T-cell (primary cell): ENCODE data around the gene CELF5. TPM values are rescaled to one million over a fixed set of nuclear protein-coding genes. Genes with fewer than 3 reads are reported as not detected.
"Not testable (repeated sequence)": the region's sequence is repeated elsewhere in the genome, so short reads cannot be mapped to it uniquely, and the experiment has no call there.

ENCODE experiments used
- ATAC-seq, 4 experiments: fragments of 200-7000 bp in 3 of 4; fragments of 150-1000 bp in 1 of 4; cut with Tn5 transposase; replicated peaks in 1 of 4; 1 replicate in 3 of 4; 2 replicates in 1 of 4; pipeline ENCODE4 v1.10.0; 2021; ENCODE audit warnings: moderate library complexity in 3 of 4, mild to moderate bottlenecking in 2 of 4, moderate number of reproducible peaks in 1 of 4
- CTCF ChIA-PET, 2 donors: fragments of 300-600 bp; sonication (Branson Sonifier 250); formaldehyde crosslinking; loops; one replicate each; lab custom pipeline; 2022; ENCODE audit warnings: antibody characterized with exemption in 2 of 2; lab: Charles Lee
- POLR2A ChIA-PET, 2 donors: fragments of 300-600 bp; sonication (Branson Sonifier 250); formaldehyde crosslinking; loops; one replicate each; lab custom pipeline; 2022; ENCODE audit warnings: antibody characterized with exemption in 2 of 2; lab: Charles Lee
- DNase-seq, 35 experiments: peaks; one replicate each; pipeline versions ENCODE4 v3.0.0 to v3.0.0-alpha.2; 2013 to 2023
- H3K27ac ChIP-seq: one replicate; pipeline ENCODE4 v1.5.1; 2013; ENCODE audit warnings: low read length
- H3K27me3 ChIP-seq, 2 experiments: replicated peaks in 1 of 2; 1 replicate in 1 of 2; 2 replicates in 1 of 2; pipeline versions ENCODE4 v1.6.1 to v1.7.0; 2013; ENCODE audit warnings: low read length in 1 of 2, mixed read lengths in 1 of 2; ENCODE audit not compliant: control insufficient read depth in 2 of 2, insufficient read depth in 2 of 2; ENCODE audit errors: extremely low read depth in 1 of 2
- H3K36me3 ChIP-seq, 2 donors: 1 replicate in 1 of 2; 2 replicates in 1 of 2; pipeline versions ENCODE4 v1.6.1 to v1.7.0; 2013; ENCODE audit warnings: low read length in 1 of 2; ENCODE audit not compliant: control insufficient read depth in 2 of 2, insufficient read depth in 1 of 2; ENCODE audit errors: extremely low read depth in 1 of 2
- H3K4me1 ChIP-seq, 2 experiments: 1 replicate in 1 of 2; 2 replicates in 1 of 2; pipeline versions ENCODE4 v1.6.1 to v1.7.0; 2013; ENCODE audit warnings: low read length in 2 of 2, mixed read lengths in 1 of 2; ENCODE audit not compliant: insufficient read depth in 2 of 2, control insufficient read depth in 1 of 2; ENCODE audit errors: extremely low read depth in 1 of 2
- H3K4me3 ChIP-seq, 2 donors: 1 replicate in 1 of 2; 2 replicates in 1 of 2; pipeline versions ENCODE4 v1.5.1 to v1.7.0; 2013; ENCODE audit warnings: mild to moderate bottlenecking in 2 of 2, low read length in 1 of 2, moderate library complexity in 1 of 2; ENCODE audit not compliant: control insufficient read depth in 1 of 2; ENCODE audit errors: extremely low read depth in 1 of 2
- H3K9me3 ChIP-seq: 2 replicates; pipeline ENCODE4 v1.7.0; 2013
- H3K27ac Mint-ChIP-seq, 2 donors: one replicate each; pipeline ENCODE4 v1.8.0; 2020 to 2021; ENCODE audit warnings: mild to moderate bottlenecking in 2 of 2, mixed read lengths in 2 of 2
- H3K27me3 Mint-ChIP-seq, 2 donors: one replicate each; pipeline ENCODE4 v1.8.0; 2021 to 2022; ENCODE audit warnings: mixed read lengths in 2 of 2
- H3K36me3 Mint-ChIP-seq: one replicate; pipeline ENCODE4 v1.8.0; 2021; ENCODE audit warnings: mixed read lengths
- H3K4me1 Mint-ChIP-seq, 3 donors: one replicate each; pipeline ENCODE4 v1.8.0; 2020 to 2022; ENCODE audit warnings: mixed read lengths in 3 of 3, mild to moderate bottlenecking in 1 of 3
- H3K4me3 Mint-ChIP-seq, 3 donors: one replicate each; pipeline ENCODE4 v1.8.0; 2020 to 2022; ENCODE audit warnings: mild to moderate bottlenecking in 3 of 3, mixed read lengths in 3 of 3, moderate library complexity in 3 of 3
- H3K9me3 Mint-ChIP-seq, 3 donors: one replicate each; pipeline ENCODE4 v1.8.0; 2020 to 2022; ENCODE audit warnings: mixed read lengths in 3 of 3
- WGBS: methylation state at CpG from one replicate; pipeline ENCODE4 v1.1.5; 2013; ENCODE audit warnings: missing lambda C conversion rate; ENCODE audit not compliant: insufficient coverage; 5-methylcytosine and 5-hydroxymethylcytosine counted together
- total RNA-seq, 35 experiments: library from RNA in 6 of 35; stranded (reverse) in 6 of 35; fragments of 120-200 nt in 1 of 35; gene quantifications; one replicate each; pipeline versions ENCODE4 v1.2.1 to v1.2.4 and lab custom pipeline; 2013 to 2026

Gene CELF5
- total RNA-seq, 5 donors from 2014 or later (not counting 1 experiment from before 2014, with no cell fraction given): 0.23 to 1.9 (median 0.39) TPM; not detected in 1

- WGBS: 13% methylated on average over 22 of the region's 40 CpGs
- ChIA-PET CTCF (no interaction called here), POLR2A (no interaction called here)
- H3K9me3 Mint-ChIP-seq: no peaks in the 10 kb centered on the region
- H3K27ac Mint-ChIP-seq: no peak overlapping the region
- peaks cover 8 to 26% of the 10 kb centered on the region in 2 donors for H3K27me3 Mint-ChIP-seq
- H3K27me3 ChIP-seq: peaks cover 0 to 54% of the 10 kb centered on the region in 2 experiments
- H3K36me3 Mint-ChIP-seq: no peaks in the 10 kb centered on the region
- no peak overlapping the region for H3K27ac ChIP-seq
- no peaks in the 10 kb centered on the region for H3K36me3 ChIP-seq
- H3K4me3 ChIP-seq: no peak overlapping the region
- peaks cover 2 to 23% of the 10 kb centered on the region in 2 experiments for H3K4me1 ChIP-seq
- H3K4me3 Mint-ChIP-seq: peak overlapping the region in 1 of 3 donors; percentile 60
- ATAC-seq (peak in 3 of 4 experiments; percentile 29 to 44 (median 36)), DNase-seq (peak in 32 of 35 experiments; percentile 10 to 74 (median 57))
- H3K9me3 ChIP-seq: no peaks in the 10 kb centered on the region
- H3K4me1 Mint-ChIP-seq: peaks cover 0 to 16% (median 13%) of the 10 kb centered on the region in 3 donors
These were observed 61.3 kb downstream of the CELF5 start for GRCh38 chr19:3285647-3286176.

GRCh38 chr19:3287814-3288213 lies 63.4 kb downstream of the CELF5 start:
- H3K36me3 ChIP-seq: no peaks in the 10 kb centered on the region
- no peaks in the 10 kb centered on the region for H3K9me3 Mint-ChIP-seq
- peaks cover 9 to 25% of the 10 kb centered on the region in 2 donors for H3K27me3 Mint-ChIP-seq
- no peak overlapping the region for H3K4me3 ChIP-seq
- no peak for DNase-seq
- CTCF ChIA-PET: no interaction called here
- no peaks in the 10 kb centered on the region for H3K9me3 ChIP-seq
- no peaks in the 10 kb centered on the region for H3K36me3 Mint-ChIP-seq
- no peak for ATAC-seq
- 59% methylated on average over 8 of the region's 11 CpGs for WGBS
- peaks cover 0 to 50% of the 10 kb centered on the region in 2 experiments for H3K27me3 ChIP-seq
- H3K4me1 Mint-ChIP-seq: peaks cover 0 to 16% (median 13%) of the 10 kb centered on the region in 3 donors
- peaks cover 2 to 23% of the 10 kb centered on the region in 2 experiments for H3K4me1 ChIP-seq
- POLR2A ChIA-PET: no interaction called here
- no peak overlapping the region for H3K4me3 Mint-ChIP-seq
- no peak overlapping the region for H3K27ac ChIP-seq
- H3K27ac Mint-ChIP-seq: no peak overlapping the region

DNA sequence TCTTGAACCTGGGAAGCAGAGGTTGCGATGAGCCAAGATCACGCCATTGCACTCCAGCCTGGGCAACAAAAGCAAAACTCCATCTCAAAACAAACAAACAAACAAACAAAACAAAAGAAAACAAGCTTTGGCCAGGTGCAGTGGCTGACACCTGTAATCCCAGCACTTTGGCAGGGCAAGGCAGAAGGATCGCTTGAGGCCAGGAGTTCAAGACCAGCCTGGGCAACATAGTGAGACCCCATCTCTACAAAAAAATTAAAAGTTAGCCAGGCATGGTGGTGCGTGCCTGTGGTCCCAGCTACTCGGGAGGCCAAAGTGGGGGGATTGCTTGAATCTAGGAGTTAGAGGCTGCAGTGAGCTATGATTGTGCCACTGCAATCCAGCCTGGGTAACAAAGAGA lies 64.0 kb downstream of the CELF5 start:
- H3K9me3 ChIP-seq, DNase-seq, H3K27ac ChIP-seq, ATAC-seq, H3K9me3 Mint-ChIP-seq, POLR2A ChIA-PET, H3K4me3 ChIP-seq, H3K36me3 Mint-ChIP-seq, H3K4me3 Mint-ChIP-seq, H3K27ac Mint-ChIP-seq, CTCF ChIA-PET, H3K36me3 ChIP-seq: not testable (repeated sequence)
- Mint-ChIP-seq H3K27me3 (peaks cover 9 to 26% of the 10 kb centered on the region in 2 donors), H3K4me1 (peaks cover 0 to 16% (median 13%) of the 10 kb centered on the region in 3 donors)
- WGBS: 83% methylated on average over 1 of the region's 5 CpGs
- H3K27me3 ChIP-seq: peaks cover 0 to 51% of the 10 kb centered on the region in 2 experiments
- peaks cover 2 to 23% of the 10 kb centered on the region in 2 experiments for H3K4me1 ChIP-seq

- H3K36me3 ChIP-seq: no peaks in the 10 kb centered on the region
- Mint-ChIP-seq H3K36me3 (no peaks in the 10 kb centered on the region), H3K4me3 (no peak overlapping the region), H3K4me1 (peaks cover 0 to 5% (median 2%) of the 10 kb centered on the region in 3 donors), H3K27me3 (peaks cover 9 to 27% of the 10 kb centered on the region in 2 donors), H3K27ac (no peak overlapping the region), H3K9me3 (no peaks in the 10 kb centered on the region)
- ATAC-seq: no peak
- WGBS: 56% methylated on average over 14 of the region's 23 CpGs
- H3K4me1 ChIP-seq: peaks cover under 1 to 8% of the 10 kb centered on the region in 2 experiments
- DNase-seq: no peak
- CTCF ChIA-PET: no interaction called here
- H3K27me3 ChIP-seq: peaks cover 0 to 45% of the 10 kb centered on the region in 2 experiments
- H3K27ac ChIP-seq: no peak overlapping the region
- POLR2A ChIA-PET: no interaction called here
- H3K4me3 ChIP-seq: no peak overlapping the region
- H3K9me3 ChIP-seq: no peaks in the 10 kb centered on the region
These were observed 65.6 kb downstream of the CELF5 start for GRCh38 chr19:3289971-3290569.

GRCh38 chr19:3290858-3291257 lies 66.4 kb downstream of the CELF5 start:
- ATAC-seq, H3K36me3 Mint-ChIP-seq, H3K4me1 ChIP-seq, CTCF ChIA-PET, H3K36me3 ChIP-seq, H3K9me3 Mint-ChIP-seq, H3K27ac ChIP-seq, H3K4me3 ChIP-seq, H3K4me1 Mint-ChIP-seq, H3K9me3 ChIP-seq, H3K27ac Mint-ChIP-seq, DNase-seq, H3K4me3 Mint-ChIP-seq: not testable (repeated sequence)
- POLR2A ChIA-PET: interaction anchor here in 1 of 2 donors (0.6 kb wide), 1 partner anchor 1361 kb away, joined by 3 read pairs; no protein-coding TSS in a partner anchor
- H3K27me3 ChIP-seq: peaks cover 0 to 49% of the 10 kb centered on the region in 2 experiments
- H3K27me3 Mint-ChIP-seq: peaks cover 9 to 28% of the 10 kb centered on the region in 2 donors
- 33% methylated on average over 1 of the region's 6 CpGs for WGBS

- Mint-ChIP-seq H3K27me3 (peaks cover 9 to 30% of the 10 kb centered on the region in 2 donors), H3K4me1 (no peaks in the 10 kb centered on the region), H3K27ac (no peak overlapping the region), H3K36me3 (no peaks in the 10 kb centered on the region), H3K9me3 (no peaks in the 10 kb centered on the region), H3K4me3 (no peak overlapping the region)
- no CpG with 5 or more reads among the region's 5 CpGs for WGBS
- ChIA-PET POLR2A (no interaction called here), CTCF (no interaction called here)
- Histone ChIP-seq H3K4me1 (no peaks in the 10 kb centered on the region), H3K4me3 (no peak overlapping the region), H3K36me3 (no peaks in the 10 kb centered on the region), H3K27me3 (peaks cover 0 to 48% of the 10 kb centered on the region in 2 experiments), H3K27ac (no peak overlapping the region), H3K9me3 (no peaks in the 10 kb centered on the region)
- no peak for ATAC-seq
- DNase-seq: no peak
These were observed 67.2 kb downstream of the CELF5 start for GRCh38 chr19:3291644-3292043.
